ENCODE results near the gene UMPS.

The UMPS gene

DNA sequence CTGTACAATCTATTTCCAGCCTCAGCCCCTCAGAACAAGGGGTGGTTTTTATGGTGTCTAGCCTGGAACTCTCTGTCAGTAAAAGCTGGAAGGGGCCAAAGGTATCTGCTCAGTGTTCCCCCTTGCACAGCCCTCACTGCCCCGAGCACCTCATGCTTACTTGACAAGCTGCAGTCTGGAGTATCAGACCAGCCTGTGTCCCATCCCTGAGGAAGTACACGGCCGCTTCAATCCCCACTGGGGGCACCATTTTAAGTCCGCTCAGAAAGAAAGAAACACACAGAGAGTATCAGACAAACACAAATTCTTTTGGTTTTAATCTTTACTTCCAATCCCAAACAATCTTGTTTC is 32.4 kb downstream of the UMPS start:
- no peaks in the 10 kb centered on the region for H3K9me2 ChIP-seq (replicated peaks; ENCODE audit: insufficient read depth, low read length)
- H3K9me3 ChIP-seq (replicated peaks; ENCODE audit: insufficient read depth, low read length) = no peaks in the 10 kb centered on the region
- H3K4me2 ChIP-seq (ENCODE audit: low read depth, low read length) = no peak overlapping the region
- no peaks in the 10 kb centered on the region for H3K4me1 ChIP-seq (ENCODE audit: low read length)
- H3F3A ChIP-seq (ENCODE audit: insufficient read depth, low read length) = no peaks in the 10 kb centered on the region
- H3K4me3 ChIP-seq (ENCODE audit: low read length) = no peak overlapping the region
- H3K79me2 ChIP-seq (ENCODE audit: low read length) = no peaks in the 10 kb centered on the region
- TF ChIP-seq, protein P1, sequence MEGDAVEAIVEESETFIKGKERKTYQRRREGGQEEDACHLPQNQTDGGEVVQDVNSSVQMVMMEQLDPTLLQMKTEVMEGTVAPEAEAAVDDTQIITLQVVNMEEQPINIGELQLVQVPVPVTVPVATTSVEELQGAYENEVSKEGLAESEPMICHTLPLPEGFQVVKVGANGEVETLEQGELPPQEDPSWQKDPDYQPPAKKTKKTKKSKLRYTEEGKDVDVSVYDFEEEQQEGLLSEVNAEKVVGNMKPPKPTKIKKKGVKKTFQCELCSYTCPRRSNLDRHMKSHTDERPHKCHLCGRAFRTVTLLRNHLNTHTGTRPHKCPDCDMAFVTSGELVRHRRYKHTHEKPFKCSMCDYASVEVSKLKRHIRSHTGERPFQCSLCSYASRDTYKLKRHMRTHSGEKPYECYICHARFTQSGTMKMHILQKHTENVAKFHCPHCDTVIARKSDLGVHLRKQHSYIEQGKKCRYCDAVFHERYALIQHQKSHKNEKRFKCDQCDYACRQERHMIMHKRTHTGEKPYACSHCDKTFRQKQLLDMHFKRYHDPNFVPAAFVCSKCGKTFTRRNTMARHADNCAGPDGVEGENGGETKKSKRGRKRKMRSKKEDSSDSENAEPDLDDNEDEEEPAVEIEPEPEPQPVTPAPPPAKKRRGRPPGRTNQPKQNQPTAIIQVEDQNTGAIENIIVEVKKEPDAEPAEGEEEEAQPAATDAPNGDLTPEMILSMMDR (IDR thresholded peaks at IDR 0.05; ENCODE audit: low read length) = no peak
- TF ChIP-seq EZH2 (optimal IDR thresholded peaks at IDR 0.05; ENCODE audit: low read depth, low read length) = no peak
- TF ChIP-seq EZH2phosphoT487 (IDR thresholded peaks at IDR 0.05; ENCODE audit: low read length) = no peak
- H3K27me3 ChIP-seq (replicated peaks; ENCODE audit: insufficient read depth, low read length) = no peaks in the 10 kb centered on the region
- H3K9ac ChIP-seq (ENCODE audit: low read length) = no peak overlapping the region
- no peaks in the 10 kb centered on the region for H3K36me3 ChIP-seq (replicated peaks; ENCODE audit: insufficient read depth, low read length)
- no peak overlapping the region for H3K27ac ChIP-seq (ENCODE audit: low read length)
- no peaks in the 10 kb centered on the region for H4K20me1 ChIP-seq (ENCODE audit: insufficient read depth, low read length)
- DNase-seq = no peak
- H2AFZ ChIP-seq (ENCODE audit: low read length) = no peak overlapping the region

- Histone ChIP-seq H2AFZ (ENCODE audit: low read length) (no peak overlapping the region), H3K4me1 (ENCODE audit: low read length) (no peaks in the 10 kb centered on the region; the same call in 1 of the 2 replicates), H3K9ac (ENCODE audit: low read length) (no peak overlapping the region), H3K79me2 (ENCODE audit: low read length) (no peaks in the 10 kb centered on the region), H3F3A (ENCODE audit: insufficient read depth, low read length) (no peaks in the 10 kb centered on the region), H3K27me3 (replicated peaks; ENCODE audit: insufficient read depth, low read length) (no peaks in the 10 kb centered on the region), H4K20me1 (ENCODE audit: insufficient read depth, low read length) (no peaks in the 10 kb centered on the region), H3K9me3 (replicated peaks; ENCODE audit: insufficient read depth, low read length) (no peaks in the 10 kb centered on the region), H3K27ac (ENCODE audit: low read length) (no peak overlapping the region), H3K9me2 (replicated peaks; ENCODE audit: insufficient read depth, low read length) (no peaks in the 10 kb centered on the region), H3K4me2 (ENCODE audit: low read depth, low read length) (no peak overlapping the region), H3K36me3 (replicated peaks; ENCODE audit: insufficient read depth, low read length) (no peaks in the 10 kb centered on the region), H3K4me3 (ENCODE audit: low read length) (no peak overlapping the region)
- TF ChIP-seq, protein P1 (IDR thresholded peaks at IDR 0.05; ENCODE audit: low read length) = no peak
- TF ChIP-seq EZH2 (optimal IDR thresholded peaks at IDR 0.05; ENCODE audit: low read depth, low read length) (no peak), EZH2phosphoT487 (IDR thresholded peaks at IDR 0.05; ENCODE audit: low read length) (no peak)
- no peak for DNase-seq
These were observed 33.0 kb downstream of the UMPS start for GRCh38 chr3:124763206-124763605.

- no peaks in the 10 kb centered on the region for H3K36me3 ChIP-seq (replicated peaks; ENCODE audit: insufficient read depth, low read length)
- TF ChIP-seq EZH2phosphoT487 (IDR thresholded peaks at IDR 0.05; ENCODE audit: low read length) (no peak), EZH2 (optimal IDR thresholded peaks at IDR 0.05; ENCODE audit: low read depth, low read length) (no peak)
- TF ChIP-seq, protein P1 (IDR thresholded peaks at IDR 0.05; ENCODE audit: low read length) = no peak
- H3K9me2 ChIP-seq (replicated peaks; ENCODE audit: insufficient read depth, low read length) = no peaks in the 10 kb centered on the region
- no peaks in the 10 kb centered on the region for H3K9me3 ChIP-seq (replicated peaks; ENCODE audit: insufficient read depth, low read length)
- no peaks in the 10 kb centered on the region for H3K27me3 ChIP-seq (replicated peaks; ENCODE audit: insufficient read depth, low read length)
- no peak overlapping the region for H3K4me3 ChIP-seq (ENCODE audit: low read length)
- no peak overlapping the region for H3K4me2 ChIP-seq (ENCODE audit: low read depth, low read length)
- no peak overlapping the region for H3K9ac ChIP-seq (ENCODE audit: low read length)
- peaks cover 6% of the 10 kb centered on the region for H3K4me1 ChIP-seq (ENCODE audit: low read length)
- H3F3A ChIP-seq (ENCODE audit: insufficient read depth, low read length) = no peaks in the 10 kb centered on the region
- H3K79me2 ChIP-seq (ENCODE audit: low read length) = no peaks in the 10 kb centered on the region
- no peak overlapping the region for H3K27ac ChIP-seq (ENCODE audit: low read length)
- H2AFZ ChIP-seq (ENCODE audit: low read length) = no peak overlapping the region
- no peaks in the 10 kb centered on the region for H4K20me1 ChIP-seq (ENCODE audit: insufficient read depth, low read length)
- DNase-seq = no peak
These were observed 33.5 kb downstream of the UMPS start for GRCh38 chr3:124763644-124764358.

All from MM.1S (cell line).